NCI-H526 treated with DMSO at 0.1 percent for 48 hours (cell line): ENCODE data around the gene DACH1.
"Not testable (repeated sequence)": the region's sequence is repeated elsewhere in the genome, so short reads cannot be mapped to it uniquely, and the experiment has no call there.

Experiments
- DNase-seq: peaks from one replicate; lab custom pipeline; 2025; lab: John Stamatoyannopoulos, UW

The DACH1 gene

DNA sequence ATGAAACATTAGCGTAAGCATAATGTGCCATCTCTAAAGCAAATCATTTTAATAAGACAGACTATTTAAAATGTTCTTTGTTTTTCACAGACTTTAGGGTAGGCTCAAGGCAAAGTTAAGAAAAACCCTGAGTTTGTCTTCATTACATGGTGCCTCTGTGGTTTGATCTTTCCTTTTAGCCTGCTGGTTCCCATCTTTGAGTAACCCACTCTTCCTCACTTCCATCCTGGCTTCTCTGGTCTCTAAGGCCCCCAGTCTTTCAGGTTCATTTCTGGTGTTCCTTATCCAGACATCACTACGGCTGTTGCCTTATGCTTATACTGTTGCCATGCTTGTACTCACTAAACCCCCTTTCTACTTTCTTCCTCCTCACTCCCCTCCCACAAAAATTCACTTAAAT lies 38.4 kb downstream of the DACH1 start:
- DNase-seq: no peak

DNA sequence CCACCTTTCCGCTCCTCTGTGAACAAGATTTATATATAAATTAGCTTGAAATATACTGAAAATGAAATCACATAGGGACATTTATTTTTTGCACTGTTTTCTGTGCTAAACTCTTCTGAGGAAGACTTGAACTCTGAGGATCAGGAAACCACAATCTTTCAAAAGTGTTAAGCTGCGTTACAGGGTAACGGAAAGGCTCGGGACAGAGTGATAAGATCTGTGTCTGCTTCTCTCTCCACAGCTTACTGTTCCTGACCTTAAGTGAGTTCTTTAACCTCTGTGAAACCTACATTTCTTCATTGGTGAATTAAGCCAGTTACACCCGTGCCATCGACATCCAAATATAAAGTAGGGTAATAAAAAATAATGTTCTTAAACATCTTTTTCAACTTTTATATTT lies 38.9 kb downstream of the DACH1 start:
- DNase-seq: no peak

DNA sequence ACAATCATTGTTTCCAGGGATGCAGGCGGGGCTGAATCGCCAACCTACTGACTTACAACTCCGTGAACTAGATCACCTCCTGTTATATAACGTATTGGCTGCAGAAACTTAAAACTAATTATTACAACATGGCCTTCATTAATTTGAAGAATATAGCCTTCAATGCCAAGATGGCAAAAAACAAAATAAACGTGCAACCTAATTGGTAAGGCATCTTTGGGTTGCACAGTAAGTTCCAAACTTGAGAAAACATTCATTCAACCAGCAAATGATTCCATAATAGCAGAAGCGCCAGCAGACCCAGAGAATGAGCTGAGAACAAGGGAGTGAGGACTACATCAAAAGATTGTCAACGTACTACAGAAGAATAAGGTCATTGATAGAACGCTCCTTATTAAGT lies 39.8 kb downstream of the DACH1 start:
- no peak for DNase-seq

DNA sequence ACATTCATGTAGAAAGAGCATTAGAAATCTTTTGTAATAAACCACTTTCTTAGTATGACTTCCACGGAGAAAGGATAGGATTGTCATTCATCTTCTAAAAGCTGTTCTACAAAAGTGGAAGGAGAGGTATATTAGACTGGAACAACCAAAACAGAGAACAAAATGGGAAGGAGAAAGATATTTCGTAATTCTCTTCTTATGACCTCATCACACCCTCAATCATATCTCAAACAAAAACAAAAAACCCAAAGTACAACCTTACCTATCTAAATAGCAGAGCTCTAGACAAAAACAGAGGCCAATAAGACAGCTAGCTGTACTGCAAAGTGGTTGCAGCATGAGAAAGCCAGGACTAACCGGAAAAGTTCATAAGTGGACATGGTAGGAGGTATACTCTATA lies 46.3 kb downstream of the DACH1 start:
- no peak for DNase-seq

DNA sequence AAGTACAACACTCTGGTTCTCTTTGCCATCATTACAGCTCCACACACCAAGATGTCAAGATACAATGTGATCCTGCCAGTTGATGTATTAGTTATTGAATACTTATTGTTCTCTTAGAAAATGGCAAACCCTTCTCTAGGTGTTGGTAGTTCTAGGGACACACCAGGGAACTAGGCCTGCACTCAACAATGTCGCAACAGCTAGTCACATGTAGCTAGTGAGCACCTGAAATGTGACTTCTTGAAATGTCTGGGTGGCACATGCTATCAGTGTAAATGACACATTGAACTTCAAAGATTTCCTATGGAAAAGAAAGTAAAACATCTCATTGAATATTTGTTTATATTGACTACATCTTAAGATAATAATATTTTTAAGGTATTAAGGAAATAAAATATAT lies 49.7 kb downstream of the DACH1 start:
- DNase-seq: no peak

DNA sequence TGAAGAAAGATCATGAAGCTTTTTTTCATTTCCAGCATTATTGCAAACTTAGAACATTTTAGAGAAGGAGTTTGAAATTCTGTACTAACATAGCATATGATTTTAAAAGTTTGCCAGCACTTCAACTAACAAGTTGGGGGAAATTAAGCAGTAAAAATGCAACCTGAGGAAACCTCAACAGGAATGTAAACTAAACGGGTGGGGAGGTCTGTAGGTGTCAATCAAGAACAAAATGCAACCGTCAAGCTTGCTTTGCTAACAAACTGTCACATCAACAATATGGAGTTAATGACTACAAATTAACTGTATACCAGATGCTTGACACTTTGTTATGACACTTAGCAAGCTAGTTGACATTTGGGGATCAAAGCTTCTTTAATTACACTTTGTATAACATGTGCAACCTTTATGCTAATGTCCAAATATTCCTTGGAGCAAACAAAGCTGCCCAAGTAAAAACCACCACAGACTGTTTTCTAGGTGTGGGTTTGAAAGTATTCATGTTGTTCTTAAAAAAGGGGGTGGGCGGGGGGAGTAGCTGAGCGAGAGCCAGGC lies 52.1 kb downstream of the DACH1 start:
- DNase-seq: no peak

DNA sequence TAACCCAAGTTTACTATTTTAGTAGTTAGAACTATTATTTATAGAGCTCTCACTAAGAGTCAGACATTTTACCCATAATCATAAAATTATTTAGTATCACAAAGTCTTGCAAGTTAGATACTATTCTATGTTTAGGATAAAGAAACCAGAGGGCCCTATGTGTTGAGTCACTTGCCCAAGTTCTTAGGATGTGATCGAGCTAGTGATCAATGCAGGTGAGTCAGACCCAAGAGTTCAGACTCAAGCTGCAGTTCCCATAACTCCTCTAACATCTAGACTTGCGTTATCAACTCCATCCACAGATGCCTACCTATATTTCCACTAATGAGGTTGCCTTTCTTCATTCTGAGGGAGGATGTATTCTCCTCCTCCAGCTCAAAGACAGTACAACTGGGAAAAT lies 53.8 kb downstream of the DACH1 start:
- DNase-seq: no peak

DNA sequence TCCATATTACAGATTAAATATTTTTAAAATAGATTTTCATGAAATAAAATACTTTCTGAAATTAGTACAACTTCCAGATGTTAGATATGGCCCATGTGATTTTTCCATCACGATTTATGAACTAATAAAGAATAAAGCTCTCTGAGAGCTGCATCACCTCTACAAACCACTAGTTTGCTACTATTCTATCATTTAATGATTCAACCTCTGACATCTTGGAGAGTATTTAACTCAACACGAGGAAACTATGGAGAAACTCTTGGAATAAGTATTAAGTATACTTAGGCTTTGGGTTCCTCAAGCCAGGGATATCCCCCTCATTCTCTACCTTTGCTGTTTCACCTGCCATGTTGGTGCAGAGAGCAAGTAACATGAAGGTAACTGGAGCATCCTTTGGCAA lies 55.7 kb downstream of the DACH1 start:
- no peak for DNase-seq

DNA sequence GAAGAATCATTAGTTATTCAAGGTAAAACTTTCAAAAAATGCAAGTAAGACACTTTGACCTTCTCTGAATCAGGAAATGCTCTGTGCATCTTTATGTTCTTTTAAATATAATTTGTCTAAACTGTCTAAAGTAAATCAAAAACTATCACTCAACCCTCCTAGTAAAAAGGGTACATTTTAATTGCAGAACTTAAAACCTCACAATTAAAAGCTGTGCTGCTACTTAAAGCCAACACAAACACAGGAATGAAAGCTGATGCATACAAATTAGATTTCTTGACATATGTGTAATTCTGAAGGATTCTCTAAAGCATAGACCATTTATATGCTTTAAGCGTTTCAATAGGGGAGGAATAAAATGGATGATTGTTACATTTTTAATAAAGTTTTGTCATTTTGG lies 58.3 kb downstream of the DACH1 start:
- DNase-seq: no peak

DNA sequence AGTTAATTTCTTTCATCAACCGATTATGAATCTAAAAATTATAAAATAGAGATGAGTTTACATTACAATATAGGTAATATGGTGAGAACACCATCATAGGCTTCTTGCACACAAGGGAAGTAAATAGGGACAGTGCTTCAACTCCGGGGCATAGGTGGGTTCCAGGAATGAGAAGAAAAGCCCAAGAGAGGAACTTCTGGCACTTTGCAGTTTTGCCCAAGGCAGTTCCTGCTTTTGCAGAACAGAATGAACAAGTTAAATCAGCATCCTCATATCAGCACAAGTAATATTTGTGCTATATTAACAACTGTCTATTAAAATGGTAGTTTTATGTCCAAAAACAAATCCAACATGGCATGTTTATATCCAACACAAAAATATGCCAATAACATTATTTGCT lies 60.1 kb downstream of the DACH1 start:
- no peak for DNase-seq

DNA sequence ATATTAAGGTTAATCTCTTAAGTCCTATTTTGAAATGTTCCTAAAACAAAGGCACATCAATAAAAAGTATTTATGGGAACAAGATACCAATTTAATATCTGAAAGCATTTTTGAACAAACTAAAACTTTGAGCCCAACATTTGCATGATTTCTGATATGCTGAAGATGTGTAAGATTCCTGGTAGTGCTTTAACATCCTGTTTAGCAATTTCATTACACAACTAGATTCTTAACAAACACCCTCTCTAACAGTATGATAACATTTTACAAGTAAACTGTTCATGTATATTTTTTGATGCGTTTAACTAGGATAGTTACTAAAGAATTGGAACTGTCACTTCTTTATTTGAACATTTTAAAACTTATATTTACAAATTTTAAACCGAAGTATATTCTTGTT lies 63.9 kb downstream of the DACH1 start:
- DNase-seq: no peak

DNA sequence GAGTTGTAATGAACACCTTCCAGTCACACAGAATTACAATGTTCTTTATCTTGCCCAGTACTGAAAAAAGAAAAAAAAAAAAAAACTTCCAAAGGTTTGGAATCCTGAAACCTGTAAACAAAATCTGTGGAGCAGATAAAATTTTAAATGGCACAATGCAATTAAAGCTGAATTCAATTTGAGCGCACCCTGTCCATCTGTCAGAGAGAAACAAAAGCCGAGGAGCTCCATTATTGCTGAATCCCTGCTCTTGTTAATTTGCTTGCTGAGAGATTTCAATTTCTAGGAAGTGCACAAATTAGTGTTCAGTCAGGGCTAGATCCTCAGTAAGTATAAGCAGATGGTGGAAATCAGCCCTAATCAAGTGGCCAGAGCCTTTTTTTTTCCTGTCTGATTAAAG lies 65.2 kb downstream of the DACH1 start:
- no peak for DNase-seq

DNA sequence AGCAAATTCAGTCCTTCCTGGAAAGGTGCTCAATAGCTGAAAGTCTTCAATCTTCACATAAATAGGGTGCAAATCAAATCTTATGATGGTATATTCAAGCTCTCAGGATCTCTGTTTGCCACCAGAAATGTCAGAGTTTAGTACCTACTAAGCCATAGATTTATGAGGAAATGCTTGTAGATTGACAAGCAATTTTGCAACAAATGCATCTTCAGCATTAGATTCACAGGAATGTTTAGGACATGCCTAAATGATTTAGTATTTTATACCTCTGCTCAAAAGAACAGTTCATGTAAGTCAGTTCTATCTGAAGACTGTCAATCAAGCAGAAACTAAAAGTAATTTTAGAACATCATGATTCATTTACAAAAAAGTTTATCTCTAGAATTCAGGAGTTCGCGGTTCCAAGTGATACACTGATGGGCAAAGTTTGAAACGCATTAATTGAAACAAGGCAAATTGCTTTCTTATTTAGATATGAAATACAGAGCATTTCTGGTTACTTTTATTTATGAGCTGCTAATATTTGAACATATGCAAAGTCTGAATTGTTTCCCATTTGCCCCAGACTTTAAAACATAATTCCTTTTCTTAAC lies 65.7 kb downstream of the DACH1 start:
- DNase-seq: no peak

DNA sequence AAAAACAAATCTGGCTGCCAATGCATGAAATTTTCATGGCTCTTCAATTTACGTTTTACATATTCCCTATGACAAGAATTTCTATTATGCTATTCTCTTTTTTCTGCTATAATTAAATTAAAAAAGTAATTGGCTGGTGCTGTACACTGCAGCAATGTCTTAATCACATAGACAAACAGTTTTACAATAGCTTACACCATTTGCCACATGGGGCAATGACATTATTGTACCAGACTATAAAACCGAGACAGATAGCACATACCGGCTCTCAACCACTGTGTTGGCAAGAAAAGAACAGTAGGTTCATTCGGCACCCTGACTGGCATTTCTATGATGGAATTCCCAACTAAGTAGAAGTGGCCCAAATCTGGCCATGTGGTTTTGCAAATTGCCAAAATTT lies 67.7 kb downstream of the DACH1 start:
- no peak for DNase-seq

DNA sequence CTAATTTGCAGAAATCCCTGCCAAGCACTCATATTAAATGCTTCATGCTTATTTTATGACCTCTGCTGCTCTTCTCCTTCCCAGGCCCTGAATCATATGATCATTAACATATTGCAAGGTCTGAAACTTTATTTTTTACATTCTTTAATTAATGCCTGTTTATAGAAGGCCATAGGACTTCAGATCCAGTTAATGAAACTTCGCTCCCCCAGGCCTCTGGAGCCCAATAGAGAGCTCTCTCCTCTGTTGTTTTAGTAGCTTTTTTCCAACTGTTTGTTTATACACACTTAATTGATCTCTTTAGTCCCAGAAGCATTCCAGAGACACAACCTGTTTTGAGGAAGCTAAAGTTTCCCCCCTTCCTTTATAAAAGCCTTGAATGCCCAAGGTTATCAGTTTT lies 68.3 kb downstream of the DACH1 start:
- no peak for DNase-seq

DNA sequence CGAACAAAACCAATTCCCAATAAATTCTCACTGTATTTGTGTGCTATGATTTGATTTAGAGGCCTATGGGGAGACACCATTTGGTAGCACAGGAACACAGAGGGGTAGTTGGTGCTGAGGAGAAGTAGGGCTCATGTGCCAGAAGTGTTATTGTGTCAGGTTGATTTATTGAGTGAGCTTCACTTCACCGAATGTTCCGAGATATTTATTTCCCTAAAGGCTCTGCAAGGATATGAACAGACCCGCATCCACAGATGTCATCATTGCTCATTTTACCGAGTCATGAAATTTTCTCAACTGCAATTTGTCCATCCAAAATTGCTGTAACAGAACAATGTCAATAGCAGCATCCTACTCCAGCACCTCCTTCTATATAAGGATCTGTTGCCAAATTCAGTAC lies 69.5 kb downstream of the DACH1 start:
- DNase-seq: no peak

DNA sequence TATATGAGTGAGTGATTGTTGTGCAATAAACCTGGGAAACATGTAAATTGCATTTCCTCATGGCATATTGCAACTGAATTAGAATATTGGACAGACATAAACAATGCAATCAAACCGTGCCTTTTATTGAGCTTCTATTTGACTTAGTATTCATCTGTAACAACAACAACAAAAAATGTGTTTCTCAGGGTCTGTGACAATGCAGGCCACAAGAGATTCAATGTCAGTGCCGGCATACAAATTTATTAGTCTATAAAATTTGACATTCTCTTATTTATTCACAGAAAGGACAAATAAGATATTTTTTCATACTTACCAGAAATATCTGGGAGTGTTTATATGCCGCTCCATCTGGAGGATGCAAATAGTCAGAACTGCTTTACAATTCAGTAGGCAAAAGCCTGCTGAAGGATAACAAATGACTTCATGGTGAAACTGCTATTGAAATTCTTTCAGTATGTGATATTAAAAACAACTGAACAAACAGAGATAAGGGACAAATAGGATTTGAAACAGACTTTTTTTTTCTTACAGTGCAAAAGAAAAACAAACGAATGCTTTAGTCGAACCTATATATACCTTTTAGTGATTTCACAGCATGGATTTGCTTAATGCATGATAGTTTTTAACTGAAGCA lies 77.2 kb downstream of the DACH1 start:
- peak; percentile 41 for DNase-seq

DNA sequence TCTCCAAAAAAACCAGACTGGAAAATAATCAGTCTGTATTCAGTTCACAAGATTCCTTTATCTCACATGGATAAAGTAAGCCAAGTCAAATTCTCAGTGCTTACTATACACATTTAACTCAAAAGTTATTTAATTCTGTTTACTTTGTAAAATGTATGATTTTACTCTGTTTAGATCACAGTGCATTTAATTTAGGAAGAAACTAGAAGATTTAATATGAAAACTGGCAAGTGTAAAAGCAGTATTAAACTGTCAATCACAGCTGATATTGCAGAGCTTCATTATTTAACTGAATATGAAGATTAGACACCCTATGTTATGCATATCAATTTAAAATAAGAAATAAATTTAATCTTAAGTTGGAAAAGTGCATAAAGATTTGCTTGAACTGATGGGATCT lies 78.0 kb downstream of the DACH1 start:
- no peak for DNase-seq

DNA sequence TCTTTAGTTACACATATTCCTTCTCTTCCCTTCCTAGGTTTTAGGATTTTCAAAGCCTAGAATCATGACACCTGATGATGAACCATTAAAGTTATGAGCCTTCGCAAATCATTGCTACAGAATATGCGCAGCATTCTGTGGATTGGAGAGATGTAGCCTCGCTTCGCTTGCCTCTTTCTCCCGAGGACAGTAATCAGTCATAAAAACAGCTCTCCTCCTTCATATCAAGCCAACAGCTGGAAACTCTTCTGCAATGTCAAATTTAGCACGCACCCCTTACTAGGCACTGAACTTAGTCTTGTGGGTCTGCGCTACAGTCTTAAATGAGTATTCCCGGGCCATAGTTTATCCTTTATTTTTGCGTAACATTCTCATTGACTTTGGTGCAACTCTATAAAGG lies 79.6 kb downstream of the DACH1 start:
- DNase-seq: no peak

DNA sequence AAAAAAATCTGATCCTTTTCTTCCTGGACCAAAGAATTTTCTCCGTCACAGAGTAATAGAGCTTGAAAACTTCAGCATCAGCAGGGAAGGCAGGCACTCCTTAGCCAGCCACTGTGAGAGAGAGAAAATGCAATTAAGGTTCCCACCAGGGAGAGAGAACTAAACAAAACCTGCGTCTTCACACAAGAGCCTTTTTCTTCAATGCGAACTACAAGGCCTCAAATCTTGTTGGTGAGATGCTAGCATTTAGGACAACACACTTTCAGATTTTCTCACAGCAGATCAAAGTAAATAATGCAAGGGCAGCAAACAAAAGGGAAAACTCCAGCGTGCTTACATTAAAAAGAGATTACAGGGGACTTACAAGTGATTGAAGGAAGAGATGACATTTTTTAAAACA lies 80.1 kb downstream of the DACH1 start:
- DNase-seq: no peak

DNA sequence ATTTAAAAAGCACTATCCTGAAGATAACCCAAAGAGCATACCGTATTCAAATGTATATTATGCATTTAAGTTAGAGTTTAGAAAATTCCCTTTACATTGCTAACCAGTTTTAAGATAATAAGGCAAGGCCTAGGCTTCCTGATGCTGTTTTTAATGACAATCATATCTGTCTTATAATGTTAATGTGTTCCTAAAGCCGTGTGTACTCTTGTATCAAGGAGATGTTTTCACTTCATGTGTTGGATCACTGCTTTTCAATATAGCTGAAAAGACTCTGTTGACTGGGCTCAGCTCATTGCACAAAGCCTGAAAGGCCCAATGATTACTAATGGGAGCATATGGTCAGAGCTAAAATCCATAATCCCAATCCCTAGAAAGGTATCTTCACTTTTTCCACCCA lies 81.6 kb downstream of the DACH1 start:
- no peak for DNase-seq

DNA sequence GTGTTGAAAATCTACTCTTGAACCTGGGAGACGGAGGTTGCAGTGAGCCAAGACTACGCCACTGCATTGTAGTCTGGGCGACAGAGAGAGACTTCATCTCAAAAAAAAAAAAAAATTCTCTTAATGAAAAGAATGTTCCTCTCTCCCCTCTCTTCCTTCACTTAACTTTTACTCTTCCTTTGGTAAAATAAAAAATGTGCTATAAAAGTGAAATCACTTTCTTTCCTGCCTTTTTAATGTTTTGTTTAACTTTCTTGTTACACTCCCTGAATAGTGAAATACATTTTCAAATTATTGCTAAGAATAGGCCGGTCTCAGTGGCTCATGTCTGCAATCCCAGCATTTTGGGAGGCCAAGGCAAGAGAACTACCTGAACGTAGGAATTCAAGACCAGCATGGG lies 86.5 kb downstream of the DACH1 start:
- no peak for DNase-seq

DNA sequence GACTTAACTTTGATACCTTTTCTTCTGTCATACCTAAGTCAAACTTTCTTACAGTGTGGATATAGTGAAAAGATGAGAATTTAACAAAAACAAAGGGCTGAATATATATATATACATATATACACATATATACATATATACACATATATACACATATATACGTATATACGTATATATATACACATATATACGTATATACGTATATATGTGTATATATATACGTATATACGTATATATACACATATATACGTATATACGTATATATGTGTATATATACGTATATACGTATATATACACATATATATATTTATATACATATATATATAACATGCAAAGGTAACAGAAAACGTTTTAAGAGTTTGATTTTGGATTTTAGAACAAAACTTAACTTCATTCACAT lies 88.0 kb downstream of the DACH1 start:
- DNase-seq: not testable (repeated sequence)

DNA sequence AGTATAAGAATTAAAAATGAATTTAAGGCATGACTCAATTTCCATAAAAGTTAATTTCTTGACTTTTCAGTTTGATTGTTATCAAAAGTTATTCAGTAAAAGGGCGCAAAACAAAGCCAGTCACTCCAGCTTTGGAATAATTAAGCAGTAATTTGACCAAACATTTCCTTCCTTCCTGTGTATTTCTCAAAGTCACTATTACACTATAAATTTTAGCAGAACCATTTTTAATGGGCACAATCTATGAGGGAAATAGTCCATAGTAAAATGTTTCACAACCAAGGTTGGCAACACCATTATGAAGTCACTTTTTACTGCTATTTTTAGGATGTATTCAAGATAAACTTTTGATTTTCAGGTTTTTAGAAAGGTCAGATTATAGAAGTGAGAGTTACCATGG lies 91.0 kb downstream of the DACH1 start:
- no peak for DNase-seq
